Measurements from ENCODE around the gene KLHL1.

DNA sequence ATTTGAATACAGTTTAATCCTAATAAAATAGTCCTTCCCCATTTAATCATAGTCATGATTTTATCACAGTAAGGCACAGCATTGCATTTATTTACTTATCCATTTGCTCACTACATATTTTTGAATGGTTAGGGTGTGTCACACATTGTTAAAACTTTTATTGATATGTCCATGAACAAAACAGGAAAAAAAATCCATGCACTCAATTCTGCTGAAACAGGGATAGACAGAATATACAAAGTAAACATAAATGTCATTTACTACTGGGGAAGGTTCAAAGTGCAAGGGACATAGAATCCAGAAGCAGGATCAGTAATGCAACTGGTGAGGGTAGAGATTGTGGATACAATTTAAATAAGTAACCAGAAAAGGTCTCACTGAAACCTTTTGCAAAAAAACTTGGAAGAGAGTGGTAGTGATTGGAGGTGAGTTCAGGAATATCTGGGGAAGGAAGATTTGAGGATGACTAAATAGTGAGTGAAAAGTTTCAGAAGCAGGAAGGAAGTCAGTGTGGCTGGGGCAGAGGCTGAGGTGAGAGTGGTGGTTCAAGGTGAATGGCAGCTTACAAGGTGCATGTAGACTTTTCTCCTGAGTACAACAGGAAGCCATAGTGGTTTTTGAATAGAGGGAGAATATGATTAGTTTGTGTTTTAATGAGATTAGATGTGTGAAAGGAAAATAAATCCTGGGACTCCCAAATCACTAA lies 387.8 kb downstream of the KLHL1 start:
- TF ChIP-seq, protein P1, sequence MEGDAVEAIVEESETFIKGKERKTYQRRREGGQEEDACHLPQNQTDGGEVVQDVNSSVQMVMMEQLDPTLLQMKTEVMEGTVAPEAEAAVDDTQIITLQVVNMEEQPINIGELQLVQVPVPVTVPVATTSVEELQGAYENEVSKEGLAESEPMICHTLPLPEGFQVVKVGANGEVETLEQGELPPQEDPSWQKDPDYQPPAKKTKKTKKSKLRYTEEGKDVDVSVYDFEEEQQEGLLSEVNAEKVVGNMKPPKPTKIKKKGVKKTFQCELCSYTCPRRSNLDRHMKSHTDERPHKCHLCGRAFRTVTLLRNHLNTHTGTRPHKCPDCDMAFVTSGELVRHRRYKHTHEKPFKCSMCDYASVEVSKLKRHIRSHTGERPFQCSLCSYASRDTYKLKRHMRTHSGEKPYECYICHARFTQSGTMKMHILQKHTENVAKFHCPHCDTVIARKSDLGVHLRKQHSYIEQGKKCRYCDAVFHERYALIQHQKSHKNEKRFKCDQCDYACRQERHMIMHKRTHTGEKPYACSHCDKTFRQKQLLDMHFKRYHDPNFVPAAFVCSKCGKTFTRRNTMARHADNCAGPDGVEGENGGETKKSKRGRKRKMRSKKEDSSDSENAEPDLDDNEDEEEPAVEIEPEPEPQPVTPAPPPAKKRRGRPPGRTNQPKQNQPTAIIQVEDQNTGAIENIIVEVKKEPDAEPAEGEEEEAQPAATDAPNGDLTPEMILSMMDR (IDR thresholded peaks at IDR 0.05 in 2 of 3, conservative IDR thresholded peaks at IDR 0.05 in 1 of 3; ENCODE audit: borderline replicate concordance in 1 of 3, insufficient read depth in 1 of 3, low read depth in 2 of 3, low read length in 2 of 3) = no peak
- TF ChIP-seq POLR2A (IDR thresholded peaks at IDR 0.05; ENCODE audit: borderline replicate concordance, extremely low read depth, insufficient read depth, insufficient read length) = no peak
- no peak for TF ChIP-seq YY1 (IDR thresholded peaks at IDR 0.05; ENCODE audit: extremely low read depth, insufficient replicate concordance, low read depth, low read length)
- TF ChIP-seq EZH2 (IDR thresholded peaks at IDR 0.05) = no peak
- no peak for TF ChIP-seq POLR2AphosphoS5 (IDR thresholded peaks at IDR 0.05; ENCODE audit: low read depth, low read length)
- TF ChIP-seq EZH2phosphoT487 (IDR thresholded peaks at IDR 0.05; ENCODE audit: borderline replicate concordance) = no peak
- TF ChIP-seq, protein P2, sequence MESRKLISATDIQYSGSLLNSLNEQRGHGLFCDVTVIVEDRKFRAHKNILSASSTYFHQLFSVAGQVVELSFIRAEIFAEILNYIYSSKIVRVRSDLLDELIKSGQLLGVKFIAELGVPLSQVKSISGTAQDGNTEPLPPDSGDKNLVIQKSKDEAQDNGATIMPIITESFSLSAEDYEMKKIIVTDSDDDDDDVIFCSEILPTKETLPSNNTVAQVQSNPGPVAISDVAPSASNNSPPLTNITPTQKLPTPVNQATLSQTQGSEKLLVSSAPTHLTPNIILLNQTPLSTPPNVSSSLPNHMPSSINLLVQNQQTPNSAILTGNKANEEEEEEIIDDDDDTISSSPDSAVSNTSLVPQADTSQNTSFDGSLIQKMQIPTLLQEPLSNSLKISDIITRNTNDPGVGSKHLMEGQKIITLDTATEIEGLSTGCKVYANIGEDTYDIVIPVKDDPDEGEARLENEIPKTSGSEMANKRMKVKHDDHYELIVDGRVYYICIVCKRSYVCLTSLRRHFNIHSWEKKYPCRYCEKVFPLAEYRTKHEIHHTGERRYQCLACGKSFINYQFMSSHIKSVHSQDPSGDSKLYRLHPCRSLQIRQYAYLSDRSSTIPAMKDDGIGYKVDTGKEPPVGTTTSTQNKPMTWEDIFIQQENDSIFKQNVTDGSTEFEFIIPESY (IDR thresholded peaks at IDR 0.05; ENCODE audit: extremely low read depth, insufficient replicate concordance, low read length) = no peak
- TF ChIP-seq FOSL1 (IDR thresholded peaks at IDR 0.05; ENCODE audit: low read depth) = no peak
- no peak for TF ChIP-seq ZNF274 (IDR thresholded peaks at IDR 0.05; ENCODE audit: low read depth, low read length)

Measured in HCT116 (cell line).